IMR-90 (cell line): ENCODE measurements around the gene HGFAC. TPM values are rescaled to one million over a fixed set of nuclear protein-coding genes. Genes with fewer than 3 reads are reported as not detected.

Source experiments
- ATAC-seq: fragments of 200-7000 bp; cut with Tn5 transposase; 2 replicates; pipeline ENCODE4 v1.9.1; 2020; ENCODE audit warnings: low read depth, mild to moderate bottlenecking, moderate library complexity
- BruUV-seq: library from RNA; stranded (reverse); fragments of 400-500 nt; replicated peaks from 2 replicates; lab custom pipeline; 2021; lab: Mats Ljungman, UMichigan
- CTCF ChIA-PET: fragments of 300-600 bp; formaldehyde crosslinking; extraction: SDS; loops from one replicate; lab custom pipeline; 2021; ENCODE audit warnings: antibody characterized with exemption; lab: Yijun Ruan, JAX
- POLR2A ChIA-PET: fragments of 300-600 bp; sonication (Branson Sonifier 250); formaldehyde crosslinking; loops from one replicate; lab custom pipeline; 2022; ENCODE audit warnings: antibody characterized with exemption; ENCODE audit not compliant: unreplicated experiment; lab: Charles Lee
- DNase-seq: peaks from one replicate; pipeline ENCODE4 v3.0.0; 2013
- H2AFZ ChIP-seq: replicated peaks from 2 replicates; pipeline ENCODE3; 2013; ENCODE audit warnings: low read length, mild to moderate bottlenecking; ENCODE audit not compliant: poor library complexity
- H2AK5ac ChIP-seq: 2 replicates; pipeline ENCODE4 v1.6.1; 2013; ENCODE audit warnings: low read depth, low read length, inconsistent platforms
- H2AK9ac ChIP-seq: replicated peaks from 2 replicates; pipeline ENCODE3; 2013; ENCODE audit warnings: mild to moderate bottlenecking, low read depth, low read length, moderate library complexity; ENCODE audit not compliant: poor library complexity
- H2BK120ac ChIP-seq: 2 replicates; pipeline ENCODE4 v1.6.1; 2013; ENCODE audit warnings: low read depth, low read length, inconsistent platforms
- H2BK15ac ChIP-seq: 3 replicates; pipeline ENCODE4 v1.6.1; 2013; ENCODE audit warnings: low read depth, low read length, inconsistent platforms
- H2BK20ac ChIP-seq: 2 replicates; pipeline ENCODE4 v1.6.1; 2013; ENCODE audit warnings: low read depth, mild to moderate bottlenecking, inconsistent platforms, low read length, moderate library complexity
- H2BK5ac ChIP-seq: 2 replicates; pipeline ENCODE4 v1.6.1; 2013; ENCODE audit warnings: mild to moderate bottlenecking, low read depth, low read length, inconsistent platforms; ENCODE audit not compliant: poor library complexity, severe bottlenecking
- H3K14ac ChIP-seq: replicated peaks from 2 replicates; pipeline ENCODE4 v1.6.1; 2013; ENCODE audit warnings: low read depth, low read length, inconsistent platforms
- H3K18ac ChIP-seq: 2 replicates; pipeline ENCODE4 v1.6.1; 2013; ENCODE audit warnings: low read depth, low read length, control low read depth
- H3K23ac ChIP-seq: 2 replicates; pipeline ENCODE4 v1.6.1; 2013; ENCODE audit warnings: low read depth, low read length, inconsistent platforms
- H3K27ac ChIP-seq: 2 replicates; pipeline ENCODE4 v1.5.1; 2013; ENCODE audit warnings: mild to moderate bottlenecking, control low read depth, low read length; ENCODE audit not compliant: insufficient read depth
- H3K27me3 ChIP-seq: 2 replicates; pipeline ENCODE4 v1.6.1; 2013; ENCODE audit warnings: low read length; ENCODE audit not compliant: control insufficient read depth, insufficient read depth
- H3K36me3 ChIP-seq: 2 replicates; pipeline ENCODE4 v1.6.1; 2013; ENCODE audit warnings: low read length, mixed read lengths; ENCODE audit not compliant: control insufficient read depth, insufficient read depth
- H3K4ac ChIP-seq: 2 replicates; pipeline ENCODE4 v1.6.1; 2013; ENCODE audit warnings: low read depth, low read length, inconsistent platforms
- H3K4me1 ChIP-seq: 2 replicates; pipeline ENCODE4 v1.6.1; 2013; ENCODE audit warnings: low read length, mixed read lengths; ENCODE audit not compliant: control insufficient read depth, insufficient read depth
- H3K4me2 ChIP-seq: 2 replicates; pipeline ENCODE4 v1.6.1; 2013; ENCODE audit warnings: low read depth, mild to moderate bottlenecking, control low read depth, low read length, moderate library complexity
- H3K4me3 ChIP-seq: 2 replicates; pipeline ENCODE4 v1.5.1; 2013; ENCODE audit warnings: low read depth, mild to moderate bottlenecking, control low read depth, low read length, moderate library complexity; ENCODE audit not compliant: insufficient read depth
- H3K56ac ChIP-seq: 2 replicates; pipeline ENCODE4 v1.6.1; 2013; ENCODE audit warnings: low read length, inconsistent platforms; ENCODE audit not compliant: insufficient read depth; ENCODE audit errors: extremely low read depth
- H3K79me1 ChIP-seq, 2 experiments: 2 replicates each; pipeline ENCODE4 v1.6.1; 2013; ENCODE audit warnings: low read length in 2 of 2, inconsistent platforms in 1 of 2, low read depth in 1 of 2
- H3K9ac ChIP-seq: 2 replicates; pipeline ENCODE4 v1.6.1; 2013; ENCODE audit warnings: low read depth, low read length, control low read depth
- H3K9me1 ChIP-seq: 2 replicates; pipeline ENCODE4 v1.6.1; 2013; ENCODE audit warnings: low read length, inconsistent platforms; ENCODE audit not compliant: insufficient read depth
- H3K9me3 ChIP-seq: 2 replicates; pipeline ENCODE4 v1.6.1; 2013; ENCODE audit warnings: low read length; ENCODE audit not compliant: control insufficient read depth, insufficient read depth
- H4K20me1 ChIP-seq: 2 replicates; pipeline ENCODE4 v1.6.1; 2013; ENCODE audit warnings: low read length, inconsistent platforms; ENCODE audit not compliant: insufficient read depth
- H4K5ac ChIP-seq: 2 replicates; pipeline ENCODE4 v1.6.1; 2013; ENCODE audit warnings: mild to moderate bottlenecking, low read depth, low read length, control low read depth
- H4K8ac ChIP-seq, 2 experiments: 2 replicates each; pipeline ENCODE4 v1.6.1; 2013; ENCODE audit warnings: low read depth in 2 of 2, low read length in 2 of 2, control low read depth in 1 of 2, inconsistent platforms in 1 of 2
- H4K91ac ChIP-seq: 2 replicates; pipeline ENCODE4 v1.6.1; 2013; ENCODE audit warnings: low read depth, low read length, inconsistent platforms; ENCODE audit not compliant: insufficient read depth
- FOS ChIP-seq: fragments of 150-350 bp; IDR thresholded peaks from 2 replicates; pipeline ENCODE4 v1.6.1; 2016; ENCODE audit warnings: low read depth, low read length
- MAZ ChIP-seq: IDR thresholded peaks from 2 replicates; pipeline ENCODE4 v1.6.1; 2012; ENCODE audit warnings: low read depth, mild to moderate bottlenecking, low read length, improper control_type of control experiment, moderate library complexity, borderline replicate concordance
- POLR2A ChIP-seq: IDR thresholded peaks from 2 replicates; pipeline ENCODE4 v1.6.1; 2012; ENCODE audit warnings: mild to moderate bottlenecking, low read depth, low read length
- RCOR1 ChIP-seq: IDR thresholded peaks from 2 replicates; pipeline ENCODE4 v1.6.1; 2012; ENCODE audit warnings: mild to moderate bottlenecking, low read length, improper control_type of control experiment; ENCODE audit not compliant: insufficient replicate concordance
- RFX5 ChIP-seq: IDR thresholded peaks from 2 replicates; pipeline ENCODE4 v1.8.0; 2012; ENCODE audit warnings: low read depth, mild to moderate bottlenecking, low read length, moderate library complexity
- WGBS, 2 experiments: methylation state at CpG; one replicate each; pipeline versions ENCODE4 v1.1.5 to v1.1.7; 2013; ENCODE audit warnings: missing lambda C conversion rate in 2 of 2; ENCODE audit not compliant: insufficient read length in 1 of 2; ENCODE audit errors: extremely low coverage in 2 of 2; 5-methylcytosine and 5-hydroxymethylcytosine counted together
- dilution Hi-C: fragments of 300-500 bp; cut with HindIII; formaldehyde crosslinking; loops from one replicate; pipeline ENCODE4 v1.14.3; 2018; ENCODE audit warnings: low sequenced_read_pairs; ENCODE audit not compliant: unreplicated experiment
- in situ Hi-C: fragments of 300-500 bp; cut with MboI; formaldehyde crosslinking; loops from 3 replicates; pipeline ENCODE4 v1.14.3; 2019; ENCODE audit warnings: low sequenced_read_pairs, inconsistent platforms, mixed read lengths
- intact Hi-C: fragments of 100-400 bp; cut with micrococcal nuclease; formaldehyde crosslinking; loops from 2 replicates; pipeline ENCODE4 v1.10.0; 2022
- polyA plus RNA-seq, 3 experiments: library from polyadenylated mRNA; depleted of rRNA; stranded (reverse); fragments of >200 nt; gene quantifications; 2 replicates each; pipeline ENCODE4 v1.2.3, GENCODE V29; 2012; ENCODE audit warnings: low replicate concordance in 1 of 3
- total RNA-seq: library from RNA; depleted of rRNA; stranded (reverse); fragments of >200 nt; gene quantifications from 2 replicates; pipeline ENCODE4 v1.2.3, GENCODE V29; 2012
- TF ChIP-seq, protein P1 (sequence below): fragments of 150-350 bp; IDR thresholded peaks from 2 replicates; pipeline ENCODE4 v1.6.1; 2016; ENCODE audit warnings: low read depth, mild to moderate bottlenecking, low read length, moderate library complexity, borderline replicate concordance

The HGFAC gene
- total and polyA plus RNA-seq, 2 of the 4 experiments (the other 2 are of a cell fraction), result 0.05 TPM; not detected in 1

DNA sequence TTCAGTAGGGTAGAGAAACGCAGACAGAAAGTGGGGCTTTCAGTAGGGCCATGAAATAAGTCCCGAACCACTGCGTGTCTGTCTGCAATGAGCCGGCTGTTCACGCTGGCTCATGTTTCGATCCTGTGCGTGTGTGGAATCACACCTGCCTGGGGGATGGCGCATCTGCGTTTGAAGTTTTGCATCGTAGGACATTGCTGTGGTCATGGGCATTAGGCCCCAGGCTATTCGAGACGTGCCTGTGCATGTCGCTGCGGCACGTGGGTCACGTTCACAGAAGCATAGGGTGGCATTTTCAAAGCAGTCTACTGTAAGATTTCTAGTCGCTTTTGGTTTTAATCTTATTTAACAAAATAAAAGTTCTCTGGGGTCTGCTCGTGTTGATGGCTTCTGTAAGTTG, 25.5 kb upstream of the HGFAC start:
- Histone ChIP-seq H2AK9ac (no peak overlapping the region), H4K5ac (no peak overlapping the region), H3K36me3 (peaks cover 24% of the 10 kb centered on the region), H4K8ac (no peak overlapping the region), H3K4me1 (no peaks in the 10 kb centered on the region), H2BK5ac (no peak overlapping the region), H3K4me3 (no peak overlapping the region), H2AFZ (no peak overlapping the region), H4K91ac (no peak overlapping the region), H3K18ac (no peak overlapping the region), H3K9me3 (no peaks in the 10 kb centered on the region), H2BK120ac (no peak overlapping the region), H3K23ac (no peak overlapping the region), H4K20me1 (peaks cover 4% of the 10 kb centered on the region), H3K14ac (no peak overlapping the region), H3K4ac (no peak overlapping the region), H3K27me3 (no peaks in the 10 kb centered on the region), H3K4me2 (no peak overlapping the region), H3K27ac (no peak overlapping the region), H3K56ac (no peak overlapping the region), H3K79me1 (peaks cover 3 to 13% of the 10 kb centered on the region in 2 experiments; a peak in 3 of 4 replicates), H3K9ac (no peak overlapping the region), H2AK5ac (no peak overlapping the region), H2BK15ac (no peak overlapping the region), H3K9me1 (peaks cover 11% of the 10 kb centered on the region; the same call in 1 of the 2 replicates), H2BK20ac (no peak overlapping the region)
- ChIA-PET POLR2A (no interaction called here), CTCF (no interaction called here)
- DNase-seq (no peak), ATAC-seq (no peak)
- BruUV-seq, result no TSS peak
- 100% methylated on average over 6 of the region's 18 CpGs; no CpG with 5 or more reads in 1 of the 2 experiments for WGBS, 2 experiments
- TF ChIP-seq FOS (no peak), POLR2A (no peak), RFX5 (no peak), RCOR1 (no peak), MAZ (no peak)
- TF ChIP-seq, protein P1, sequence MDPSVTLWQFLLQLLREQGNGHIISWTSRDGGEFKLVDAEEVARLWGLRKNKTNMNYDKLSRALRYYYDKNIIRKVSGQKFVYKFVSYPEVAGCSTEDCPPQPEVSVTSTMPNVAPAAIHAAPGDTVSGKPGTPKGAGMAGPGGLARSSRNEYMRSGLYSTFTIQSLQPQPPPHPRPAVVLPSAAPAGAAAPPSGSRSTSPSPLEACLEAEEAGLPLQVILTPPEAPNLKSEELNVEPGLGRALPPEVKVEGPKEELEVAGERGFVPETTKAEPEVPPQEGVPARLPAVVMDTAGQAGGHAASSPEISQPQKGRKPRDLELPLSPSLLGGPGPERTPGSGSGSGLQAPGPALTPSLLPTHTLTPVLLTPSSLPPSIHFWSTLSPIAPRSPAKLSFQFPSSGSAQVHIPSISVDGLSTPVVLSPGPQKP, result no peak
- dilution Hi-C loops (no loop called here), in situ Hi-C loops (no loop called here), intact Hi-C loops (no loop called here)
